Fibroblast of skin of left biceps (primary cell): ENCODE data around the gene IL5RA.

Source experiments
- DNase-seq, 2 experiments: peaks; one replicate each; pipeline ENCODE4 v3.0.0-alpha.2; 2013; ENCODE audit warnings: low read depth in 2 of 2

Gene IL5RA

GRCh38 chr3:3110299-3110630, at the start of gene IL5RA:
Gene IL5RA, minus strand, starts transcription at chr3:3110374. Its CDS starts 5,390 bp downstream, at chr3:3104984.
- DNase-seq = no peak

DNA sequence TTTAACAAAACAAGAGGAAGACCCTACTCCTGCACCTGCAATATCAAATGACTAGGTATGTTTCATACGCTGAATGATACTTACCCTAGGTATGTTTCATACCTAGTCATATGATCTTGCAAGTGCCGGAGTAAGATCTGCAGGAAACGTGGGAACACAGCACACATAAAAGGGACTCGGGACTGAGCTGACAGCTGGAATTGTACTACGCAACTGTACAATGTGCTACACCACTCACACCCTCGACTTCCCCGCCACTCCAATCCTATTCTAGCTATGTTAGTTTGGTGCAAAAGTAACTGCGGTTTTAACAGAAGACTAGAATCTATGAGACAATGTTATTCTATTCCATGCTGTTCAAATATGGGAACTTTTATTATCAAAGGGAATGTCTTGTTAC, 47.3 kb upstream of the IL5RA start:
- DNase-seq = no peak

DNA sequence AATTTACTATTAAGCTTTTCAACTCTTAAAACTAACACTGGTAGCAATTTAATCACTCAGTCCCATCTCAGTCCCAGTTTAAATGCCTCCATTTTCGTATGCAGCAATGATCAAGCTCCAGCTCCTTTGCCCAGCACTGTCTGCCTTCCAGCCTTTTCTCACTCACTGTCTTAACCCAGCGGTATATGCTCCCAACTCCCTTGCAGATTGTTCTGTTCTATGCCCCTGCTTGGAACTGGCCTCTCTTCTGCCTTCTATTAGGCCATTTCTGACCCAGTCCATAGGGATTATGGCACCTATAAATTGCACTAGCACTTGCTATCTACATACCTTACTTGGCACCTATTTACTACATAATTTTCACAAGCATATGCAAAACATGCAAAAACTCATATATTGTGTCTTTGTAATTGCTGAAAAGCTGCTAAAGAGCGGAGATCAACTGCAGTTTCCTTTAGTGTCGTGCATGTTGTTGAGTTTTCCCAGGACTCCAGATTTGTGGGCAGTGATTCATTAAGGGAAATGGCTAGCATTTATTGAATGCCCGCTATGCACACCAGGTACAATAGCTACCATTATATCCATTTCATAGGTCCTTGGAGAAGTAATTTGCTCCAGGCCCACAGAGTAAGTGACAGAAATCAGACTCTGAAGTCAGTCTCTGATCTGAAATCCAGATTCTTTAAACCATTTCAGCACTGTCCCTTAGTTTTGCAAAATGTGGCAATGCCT, 44.9 kb upstream of the IL5RA start:
- no peak for DNase-seq

- no peak for DNase-seq
Observed at GRCh38 chr3:3151513-3151912, 41.3 kb upstream of the IL5RA start.

- DNase-seq = no peak
Observed at GRCh38 chr3:3149560-3149959, 39.4 kb upstream of the IL5RA start.

- no peak for DNase-seq
Observed at GRCh38 chr3:3145831-3146230, 35.7 kb upstream of the IL5RA start.

GRCh38 chr3:3141939-3142338, 31.8 kb upstream of the IL5RA start:
- DNase-seq = no peak

DNA sequence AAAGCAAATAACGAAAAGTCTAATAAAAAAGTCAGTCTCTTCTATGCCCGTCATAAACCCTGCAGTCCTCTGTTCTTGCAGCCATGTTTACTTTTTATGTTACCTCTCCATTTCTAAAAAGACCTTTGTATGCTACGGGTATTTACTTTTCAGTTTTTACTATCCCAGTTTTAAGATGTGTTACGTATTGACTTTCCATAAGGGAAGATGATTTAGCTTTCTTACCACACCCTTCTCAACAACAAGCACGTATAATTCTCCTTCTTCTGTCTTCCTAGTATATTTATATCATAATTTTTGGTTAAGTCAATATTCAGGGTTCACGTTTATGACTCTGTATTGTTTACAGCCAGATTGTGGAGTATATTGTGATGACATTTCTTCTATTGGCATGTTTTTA, 27.4 kb upstream of the IL5RA start:
- no peak for DNase-seq

DNA sequence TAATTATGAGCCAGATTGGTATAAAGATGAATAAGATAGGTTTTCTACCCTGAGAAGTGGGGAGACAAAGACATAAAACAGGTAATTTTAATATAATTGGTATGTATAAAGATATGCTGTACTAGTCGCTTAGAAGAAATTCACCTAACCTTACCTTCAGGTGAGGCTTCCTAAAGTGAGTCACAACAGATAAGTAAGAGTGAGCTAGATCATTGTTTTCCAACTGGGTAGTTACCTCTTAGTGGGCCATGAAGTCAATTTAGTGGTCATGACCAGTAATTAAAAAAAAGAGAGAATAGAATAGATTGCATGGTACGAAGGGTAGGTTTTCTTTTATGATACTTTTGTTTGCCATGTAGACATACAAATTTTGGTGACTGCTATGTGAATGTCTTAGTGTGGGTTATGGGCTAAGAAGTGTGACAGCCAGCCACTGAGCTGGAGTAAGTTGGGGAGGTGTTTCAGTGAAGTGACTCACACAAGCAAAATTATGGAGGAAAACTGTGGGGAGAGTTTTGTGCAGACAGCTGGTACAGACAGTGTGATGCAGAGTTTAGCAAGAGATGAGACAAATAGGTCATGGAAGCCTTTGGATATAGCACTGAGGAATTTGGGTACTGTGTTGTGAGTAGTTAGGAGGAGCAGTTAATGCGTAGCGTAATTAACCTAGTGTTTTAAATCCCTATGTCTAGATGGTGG, 24.7 kb upstream of the IL5RA start:
- no peak for DNase-seq

- no peak for DNase-seq
Observed at GRCh38 chr3:3133500-3133899, 23.3 kb upstream of the IL5RA start.

- no peak for DNase-seq
Observed at GRCh38 chr3:3129579-3129978, 19.4 kb upstream of the IL5RA start.

GRCh38 chr3:3127432-3128010, 17.3 kb upstream of the IL5RA start:
- DNase-seq = no peak

DNA sequence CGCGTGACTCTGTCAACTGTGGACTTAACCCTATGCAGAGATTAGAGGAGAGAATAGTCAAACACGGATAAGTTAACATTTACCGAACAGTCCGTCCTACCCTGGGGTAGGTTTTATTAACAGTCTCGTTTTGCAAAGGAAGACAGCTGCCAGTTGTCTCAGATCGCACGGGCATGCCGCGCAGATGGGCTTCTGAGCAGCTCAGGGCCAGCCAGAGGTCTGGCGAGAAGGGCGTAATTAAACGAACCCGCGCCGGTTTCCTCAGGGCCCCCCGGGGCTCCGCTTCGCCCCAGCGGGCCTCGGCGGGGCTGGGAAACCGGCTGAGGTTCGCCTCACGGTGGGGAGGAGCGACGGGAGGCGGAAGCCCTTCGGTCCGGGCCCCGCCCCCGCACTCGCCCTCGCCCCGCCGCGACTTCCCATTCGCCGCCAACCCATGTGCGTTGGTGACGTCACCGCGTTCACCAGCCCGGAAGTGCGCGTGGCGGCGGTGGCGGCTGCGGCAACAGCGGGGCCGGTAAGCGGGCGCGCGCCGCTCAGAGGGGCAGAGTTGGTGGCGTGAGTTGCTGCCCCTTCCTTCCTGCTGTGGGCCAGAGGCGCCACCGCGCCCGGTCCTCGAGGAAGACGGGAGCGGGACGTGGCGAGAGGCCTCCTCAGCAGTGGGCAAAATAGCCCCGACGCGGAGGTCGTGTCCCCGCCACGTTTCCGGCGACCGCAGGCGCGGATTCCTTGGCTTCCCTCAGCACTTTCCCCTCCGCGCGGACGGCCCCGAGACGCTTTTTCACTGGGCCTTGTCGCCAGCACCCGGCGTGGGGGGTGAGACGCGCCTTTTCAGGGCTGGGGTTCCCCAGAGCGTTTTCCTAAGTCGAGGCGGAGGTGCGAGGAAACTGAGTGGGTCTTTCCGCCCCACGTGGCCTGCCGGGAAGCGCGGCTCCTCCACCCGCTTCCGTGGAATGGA, 16.6 kb upstream of the IL5RA start, which contains the start of gene TRNT1:
Gene TRNT1 (plus strand): TSS at position 464 of the 955 bp plus-strand sequence. CDS start 2,101 bp downstream, outside the sequence.
- DNase-seq = peak; percentile 83 to 84

GRCh38 chr3:3125977-3126376, 15.8 kb upstream of the IL5RA start:
- no peak for DNase-seq

DNA sequence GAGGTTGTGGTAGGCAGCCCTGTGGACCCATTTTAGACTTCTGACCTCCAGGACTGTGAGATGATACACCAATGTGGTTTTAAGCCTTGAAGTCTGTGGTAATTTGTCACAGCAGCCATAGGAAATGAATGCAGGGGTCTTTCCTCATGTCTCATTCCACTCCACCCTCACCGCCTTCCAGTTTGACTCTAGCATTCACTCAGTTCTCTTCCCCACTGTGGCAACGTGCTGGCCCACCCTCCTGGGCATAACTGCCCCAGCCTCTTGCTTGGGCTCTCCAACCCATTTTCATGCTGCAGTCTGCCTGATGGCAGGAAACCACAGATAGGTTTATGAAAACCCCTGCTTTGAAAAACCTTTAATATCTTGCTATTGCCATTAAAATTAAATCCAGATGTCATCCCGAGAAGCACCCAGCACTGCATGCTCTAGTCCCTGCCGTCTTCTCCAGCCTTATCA, 9.2 kb upstream of the IL5RA start:
- DNase-seq = no peak

- DNase-seq = no peak
Observed at GRCh38 chr3:3117651-3118050, 7.5 kb upstream of the IL5RA start.

- DNase-seq = no peak
Observed at GRCh38 chr3:3113042-3113709, 3.0 kb upstream of the IL5RA start.

DNA sequence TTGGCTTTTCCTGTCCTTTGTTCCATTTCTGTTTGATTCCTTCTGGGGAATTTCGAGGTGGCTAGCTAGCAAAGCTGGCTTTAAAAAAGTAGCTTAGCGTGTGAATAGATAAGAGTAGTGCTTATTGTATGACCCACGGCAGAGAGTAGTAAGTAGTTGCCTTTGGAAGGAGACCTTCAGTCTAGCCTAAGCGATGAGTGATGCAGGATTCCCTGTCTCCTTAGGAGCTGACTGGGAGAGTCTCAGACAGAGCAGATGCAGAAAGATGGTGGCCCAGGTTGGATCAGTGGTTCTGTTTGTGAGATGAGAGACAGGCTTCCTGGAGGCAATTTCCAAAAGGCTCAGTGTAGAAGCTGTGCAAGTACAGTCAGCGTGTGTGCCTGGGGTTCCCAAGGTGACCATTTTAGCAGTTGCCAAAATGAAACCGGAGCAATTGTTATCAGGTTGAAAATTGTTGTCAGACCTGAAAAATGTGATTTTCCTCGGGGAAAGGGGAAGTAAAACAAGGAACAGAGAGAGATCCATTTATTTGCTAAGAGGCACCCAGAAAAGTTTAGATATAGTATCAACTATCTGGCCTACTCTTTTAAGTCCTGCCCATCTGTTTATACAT, 681 bp upstream of the IL5RA start:
- DNase-seq = no peak

GRCh38 chr3:3109407-3110298, 521 bp downstream of the IL5RA start:
- DNase-seq = no peak

DNA sequence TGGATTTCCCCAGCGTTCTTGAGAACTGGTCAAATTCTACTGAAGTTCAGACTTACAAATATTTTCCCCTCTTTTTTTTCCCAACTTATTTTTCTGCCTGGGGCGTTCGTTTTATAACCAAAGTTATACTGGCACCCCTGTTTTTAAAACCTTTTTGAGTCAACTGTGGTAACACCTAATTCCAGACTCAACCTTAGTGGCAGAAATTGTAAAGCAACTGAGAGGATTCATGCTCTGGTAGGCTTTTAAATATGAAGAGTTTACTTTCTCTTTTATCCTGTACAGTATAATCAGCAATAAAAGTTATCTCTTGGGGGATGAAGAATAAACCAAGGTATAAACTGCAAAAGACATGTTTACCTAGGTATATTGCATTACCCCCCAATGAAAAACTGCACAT, 2.3 kb downstream of the IL5RA start:
- no peak for DNase-seq
